K562 (cell line): ENCODE data around the gene MRPS35.

ENCODE experiments used
- CTCF ChIP-seq, 3 experiments: IDR thresholded peaks in 2 of 3; conservative IDR thresholded peaks in 1 of 3; 2 replicates each; pipeline ENCODE4 v1.5.1; 2011 to 2012; ENCODE audit warnings: low read length in 3 of 3, mild to moderate bottlenecking in 3 of 3, control low read depth in 2 of 3, improper control_type of control experiment in 1 of 3, inconsistent platforms in 1 of 3, low read depth in 1 of 3, mixed read lengths in 1 of 3, moderate library complexity in 1 of 3; ENCODE audit not compliant: insufficient read depth in 2 of 3
- E2F1 ChIP-seq: sonication (generic); formaldehyde crosslinking; IDR thresholded peaks from 2 replicates; pipeline ENCODE4 v1.8.1; 2023; ENCODE audit warnings: mild to moderate bottlenecking, missing genetic modification reagents, moderate library complexity
- JUN ChIP-seq, 2 experiments: sonication (generic) in 1 of 2; formaldehyde crosslinking in 1 of 2; IDR thresholded peaks; 2 replicates each; pipeline versions ENCODE4 v1.6.1 to v1.8.0; 2012 to 2022; ENCODE audit warnings: borderline replicate concordance in 2 of 2, mild to moderate bottlenecking in 2 of 2, improper control_type of control experiment in 1 of 2, low read depth in 1 of 2, low read length in 1 of 2, missing genetic modification reagents in 1 of 2
- MCM7 ChIP-seq, 2 experiments: fragments of 450-650 bp; IDR thresholded peaks; 2 replicates each; pipeline ENCODE4 v1.6.1; 2016 to 2018
- NKRF ChIP-seq: fragments of 450-650 bp; IDR thresholded peaks from 2 replicates; pipeline ENCODE4 v1.6.1; 2016; ENCODE audit warnings: borderline replicate concordance
- POLR2A ChIP-seq: fragments of 450-650 bp; conservative IDR thresholded peaks from 2 replicates; pipeline ENCODE4 v1.6.1; 2016
- RAD51 ChIP-seq: fragments of 450-650 bp; IDR thresholded peaks from 2 replicates; pipeline ENCODE4 v1.7.1; 2016; ENCODE audit warnings: low read depth, mild to moderate bottlenecking, borderline replicate concordance
- RFX5 ChIP-seq: IDR thresholded peaks from 2 replicates; pipeline ENCODE4 v1.6.1; 2011; ENCODE audit warnings: low read depth, mild to moderate bottlenecking, improper control_type of control experiment, low read length
- TCF7 ChIP-seq: sonication (generic); IDR thresholded peaks from 2 replicates; pipeline ENCODE4 v1.6.1; 2016; ENCODE audit warnings: antibody characterized with exemption, borderline replicate concordance
- ZNF766 ChIP-seq: fragments of 200-800 bp; sonication (Bioruptor generic); conservative IDR thresholded peaks from 2 replicates; pipeline ENCODE4 v1.6.1; 2016; ENCODE audit warnings: missing genetic modification characterization, missing compliant biosample characterization

GRCh38 chr12:27802511-27802910, 91.9 kb downstream of the MRPS35 start:
- TF ChIP-seq RFX5 (no peak), POLR2A (no peak), MCM7 (IDR thresholded peaks at IDR 0.05) (no peak), NKRF (no peak), ZNF766 (no peak), TCF7 (no peak), E2F1 (no peak), RAD51 (no peak), JUN (IDR thresholded peaks at IDR 0.05; ENCODE audit: borderline replicate concordance, low read depth, low read length) (no peak), JUN (CRISPR knock-in tag; IDR thresholded peaks at IDR 0.05; ENCODE audit: borderline replicate concordance) (no peak), CTCF (IDR thresholded peaks at IDR 0.05 in 2 of 3, conservative IDR thresholded peaks at IDR 0.05 in 1 of 3; ENCODE audit: insufficient read depth in 2 of 3, low read depth in 1 of 3, low read length in 3 of 3) (no peak)
